IMR-90 (cell line): ENCODE data around the gene AP5B1. TPM values are rescaled to one million over a fixed set of nuclear protein-coding genes. Genes with fewer than 3 reads are reported as not detected.

ENCODE experiments used
- ATAC-seq: fragments of 200-7000 bp; cut with Tn5 transposase; 2 replicates; pipeline ENCODE4 v1.9.1; 2020; ENCODE audit warnings: low read depth, mild to moderate bottlenecking, moderate library complexity
- BruUV-seq: library from RNA; stranded (reverse); fragments of 400-500 nt; replicated peaks from 2 replicates; lab custom pipeline; 2021; lab: Mats Ljungman, UMichigan
- CTCF ChIA-PET: fragments of 300-600 bp; formaldehyde crosslinking; extraction: SDS; loops from one replicate; lab custom pipeline; 2021; ENCODE audit warnings: antibody characterized with exemption; lab: Yijun Ruan, JAX
- POLR2A ChIA-PET: fragments of 300-600 bp; sonication (Branson Sonifier 250); formaldehyde crosslinking; loops from one replicate; lab custom pipeline; 2022; ENCODE audit warnings: antibody characterized with exemption; ENCODE audit not compliant: unreplicated experiment; lab: Charles Lee
- DNase-seq: peaks from one replicate; pipeline ENCODE4 v3.0.0; 2013
- H2AFZ ChIP-seq: replicated peaks from 2 replicates; pipeline ENCODE3; 2013; ENCODE audit warnings: low read length, mild to moderate bottlenecking; ENCODE audit not compliant: poor library complexity
- H2AK5ac ChIP-seq: 2 replicates; pipeline ENCODE4 v1.6.1; 2013; ENCODE audit warnings: low read depth, low read length, inconsistent platforms
- H2AK9ac ChIP-seq: replicated peaks from 2 replicates; pipeline ENCODE3; 2013; ENCODE audit warnings: mild to moderate bottlenecking, low read depth, low read length, moderate library complexity; ENCODE audit not compliant: poor library complexity
- H2BK120ac ChIP-seq: 2 replicates; pipeline ENCODE4 v1.6.1; 2013; ENCODE audit warnings: low read depth, low read length, inconsistent platforms
- H2BK15ac ChIP-seq: 3 replicates; pipeline ENCODE4 v1.6.1; 2013; ENCODE audit warnings: low read depth, low read length, inconsistent platforms
- H2BK20ac ChIP-seq: 2 replicates; pipeline ENCODE4 v1.6.1; 2013; ENCODE audit warnings: low read depth, mild to moderate bottlenecking, inconsistent platforms, low read length, moderate library complexity
- H2BK5ac ChIP-seq: 2 replicates; pipeline ENCODE4 v1.6.1; 2013; ENCODE audit warnings: mild to moderate bottlenecking, low read depth, low read length, inconsistent platforms; ENCODE audit not compliant: poor library complexity, severe bottlenecking
- H3K14ac ChIP-seq: replicated peaks from 2 replicates; pipeline ENCODE4 v1.6.1; 2013; ENCODE audit warnings: low read depth, low read length, inconsistent platforms
- H3K18ac ChIP-seq: 2 replicates; pipeline ENCODE4 v1.6.1; 2013; ENCODE audit warnings: low read depth, low read length, control low read depth
- H3K23ac ChIP-seq: 2 replicates; pipeline ENCODE4 v1.6.1; 2013; ENCODE audit warnings: low read depth, low read length, inconsistent platforms
- H3K27ac ChIP-seq: 2 replicates; pipeline ENCODE4 v1.5.1; 2013; ENCODE audit warnings: mild to moderate bottlenecking, control low read depth, low read length; ENCODE audit not compliant: insufficient read depth
- H3K27me3 ChIP-seq: 2 replicates; pipeline ENCODE4 v1.6.1; 2013; ENCODE audit warnings: low read length; ENCODE audit not compliant: control insufficient read depth, insufficient read depth
- H3K36me3 ChIP-seq: 2 replicates; pipeline ENCODE4 v1.6.1; 2013; ENCODE audit warnings: low read length, mixed read lengths; ENCODE audit not compliant: control insufficient read depth, insufficient read depth
- H3K4ac ChIP-seq: 2 replicates; pipeline ENCODE4 v1.6.1; 2013; ENCODE audit warnings: low read depth, low read length, inconsistent platforms
- H3K4me1 ChIP-seq: 2 replicates; pipeline ENCODE4 v1.6.1; 2013; ENCODE audit warnings: low read length, mixed read lengths; ENCODE audit not compliant: control insufficient read depth, insufficient read depth
- H3K4me2 ChIP-seq: 2 replicates; pipeline ENCODE4 v1.6.1; 2013; ENCODE audit warnings: low read depth, mild to moderate bottlenecking, control low read depth, low read length, moderate library complexity
- H3K4me3 ChIP-seq: 2 replicates; pipeline ENCODE4 v1.5.1; 2013; ENCODE audit warnings: low read depth, mild to moderate bottlenecking, control low read depth, low read length, moderate library complexity; ENCODE audit not compliant: insufficient read depth
- H3K56ac ChIP-seq: 2 replicates; pipeline ENCODE4 v1.6.1; 2013; ENCODE audit warnings: low read length, inconsistent platforms; ENCODE audit not compliant: insufficient read depth; ENCODE audit errors: extremely low read depth
- H3K79me1 ChIP-seq, 2 experiments: 2 replicates each; pipeline ENCODE4 v1.6.1; 2013; ENCODE audit warnings: low read length in 2 of 2, inconsistent platforms in 1 of 2, low read depth in 1 of 2
- H3K9ac ChIP-seq: 2 replicates; pipeline ENCODE4 v1.6.1; 2013; ENCODE audit warnings: low read depth, low read length, control low read depth
- H3K9me1 ChIP-seq: 2 replicates; pipeline ENCODE4 v1.6.1; 2013; ENCODE audit warnings: low read length, inconsistent platforms; ENCODE audit not compliant: insufficient read depth
- H3K9me3 ChIP-seq: 2 replicates; pipeline ENCODE4 v1.6.1; 2013; ENCODE audit warnings: low read length; ENCODE audit not compliant: control insufficient read depth, insufficient read depth
- H4K20me1 ChIP-seq: 2 replicates; pipeline ENCODE4 v1.6.1; 2013; ENCODE audit warnings: low read length, inconsistent platforms; ENCODE audit not compliant: insufficient read depth
- H4K5ac ChIP-seq: 2 replicates; pipeline ENCODE4 v1.6.1; 2013; ENCODE audit warnings: mild to moderate bottlenecking, low read depth, low read length, control low read depth
- H4K8ac ChIP-seq, 2 experiments: 2 replicates each; pipeline ENCODE4 v1.6.1; 2013; ENCODE audit warnings: low read depth in 2 of 2, low read length in 2 of 2, control low read depth in 1 of 2, inconsistent platforms in 1 of 2
- H4K91ac ChIP-seq: 2 replicates; pipeline ENCODE4 v1.6.1; 2013; ENCODE audit warnings: low read depth, low read length, inconsistent platforms; ENCODE audit not compliant: insufficient read depth
- BHLHE40 ChIP-seq: fragments of 150-350 bp; IDR thresholded peaks from 2 replicates; pipeline ENCODE4 v1.6.1; 2016; ENCODE audit warnings: mild to moderate bottlenecking, low read depth, low read length
- CEBPB ChIP-seq: IDR thresholded peaks from 2 replicates; pipeline ENCODE4 v1.6.1; 2012; ENCODE audit warnings: low read depth, low read length, improper control_type of control experiment
- MXI1 ChIP-seq: IDR thresholded peaks from 2 replicates; pipeline ENCODE4 v1.6.1; 2012; ENCODE audit warnings: low read depth, mild to moderate bottlenecking, low read length, moderate library complexity, borderline replicate concordance
- RAD21 ChIP-seq: IDR thresholded peaks from 2 replicates; pipeline ENCODE4 v1.6.1; 2012; ENCODE audit warnings: low read length, improper control_type of control experiment
- RFX5 ChIP-seq: IDR thresholded peaks from 2 replicates; pipeline ENCODE4 v1.8.0; 2012; ENCODE audit warnings: low read depth, mild to moderate bottlenecking, low read length, moderate library complexity
- WGBS, 2 experiments: methylation state at CpG; one replicate each; pipeline versions ENCODE4 v1.1.5 to v1.1.7; 2013; ENCODE audit warnings: missing lambda C conversion rate in 2 of 2; ENCODE audit not compliant: insufficient read length in 1 of 2; ENCODE audit errors: extremely low coverage in 2 of 2; 5-methylcytosine and 5-hydroxymethylcytosine counted together
- dilution Hi-C: fragments of 300-500 bp; cut with HindIII; formaldehyde crosslinking; loops from one replicate; pipeline ENCODE4 v1.14.3; 2018; ENCODE audit warnings: low sequenced_read_pairs; ENCODE audit not compliant: unreplicated experiment
- in situ Hi-C: fragments of 300-500 bp; cut with MboI; formaldehyde crosslinking; loops from 3 replicates; pipeline ENCODE4 v1.14.3; 2019; ENCODE audit warnings: low sequenced_read_pairs, inconsistent platforms, mixed read lengths
- intact Hi-C: fragments of 100-400 bp; cut with micrococcal nuclease; formaldehyde crosslinking; loops from 2 replicates; pipeline ENCODE4 v1.10.0; 2022
- polyA plus RNA-seq, 3 experiments: library from polyadenylated mRNA; depleted of rRNA; stranded (reverse); fragments of >200 nt; gene quantifications; 2 replicates each; pipeline ENCODE4 v1.2.3, GENCODE V29; 2012; ENCODE audit warnings: low replicate concordance in 1 of 3
- total RNA-seq: library from RNA; depleted of rRNA; stranded (reverse); fragments of >200 nt; gene quantifications from 2 replicates; pipeline ENCODE4 v1.2.3, GENCODE V29; 2012

AP5B1 gene
- total and polyA plus RNA-seq, 2 of the 4 experiments (the other 2 are of a cell fraction) = 2.5 to 5.0 TPM

GRCh38 chr11:65802841-65803240 is 22.1 kb upstream of the AP5B1 start:
- Histone ChIP-seq H3K23ac (no peak overlapping the region), H2AK9ac (no peak overlapping the region), H3K9ac (no peak overlapping the region), H4K5ac (no peak overlapping the region), H3K14ac (no peak overlapping the region), H3K56ac (no peak overlapping the region), H2AFZ (no peak overlapping the region), H4K91ac (no peak overlapping the region), H4K8ac (no peak overlapping the region), H3K4me1 (no peaks in the 10 kb centered on the region), H3K4ac (no peak overlapping the region), H3K36me3 (no peaks in the 10 kb centered on the region), H2BK5ac (no peak overlapping the region), H3K27me3 (peaks cover 49% of the 10 kb centered on the region), H3K9me1 (no peaks in the 10 kb centered on the region), H3K4me2 (no peak overlapping the region), H2AK5ac (no peak overlapping the region), H4K20me1 (no peaks in the 10 kb centered on the region), H3K9me3 (no peaks in the 10 kb centered on the region), H2BK20ac (no peak overlapping the region), H2BK120ac (no peak overlapping the region), H3K4me3 (no peak overlapping the region), H3K27ac (no peak overlapping the region), H3K18ac (no peak overlapping the region), H3K79me1 (no peaks in the 10 kb centered on the region), H2BK15ac (no peak overlapping the region)
- ChIA-PET CTCF (no interaction called here), POLR2A (no interaction called here)
- TF ChIP-seq RFX5 = no peak
- TF ChIP-seq BHLHE40 = no peak
- no peak for TF ChIP-seq MXI1
- TF ChIP-seq RAD21 = no peak
- TF ChIP-seq CEBPB = no peak
- WGBS, 2 experiments = no CpG with 5 or more reads among the region's 9 CpGs
- intact Hi-C loops (no loop called here), in situ Hi-C loops (no loop called here), dilution Hi-C loops (no loop called here)
- BruUV-seq = no TSS peak
- DNase-seq (no peak), ATAC-seq (no peak)
